ENCODE data around the gene RUVBL1. TPM values are rescaled to one million over a fixed set of nuclear protein-coding genes. Genes with fewer than 3 reads are reported as not detected.
A peak's percentile ranks its signal among the peaks of the same experiment; 100 is the strongest.

The RUVBL1 gene
- total RNA-seq, 1 experiment from 2014 or later, result 110 TPM

GRCh38 chr3:128033102-128033501 is 90.5 kb downstream of the RUVBL1 start:
- no peak overlapping the region for H3K9ac ChIP-seq (ENCODE audit: low read length)
- H3K79me2 ChIP-seq (ENCODE audit: low read length), result no peaks in the 10 kb centered on the region
- no peak overlapping the region for H2AFZ ChIP-seq (ENCODE audit: low read length)
- no peaks in the 10 kb centered on the region for H3K9me2 ChIP-seq (replicated peaks; ENCODE audit: insufficient read depth, low read length)
- H3K4me1 ChIP-seq (ENCODE audit: low read length), result no peaks in the 10 kb centered on the region
- no peak overlapping the region for H3K27ac ChIP-seq (ENCODE audit: low read length)
- no peak overlapping the region for H3K4me2 ChIP-seq (ENCODE audit: low read depth, low read length, poor library complexity, severe bottlenecking)
- H4K20me1 ChIP-seq (ENCODE audit: insufficient read depth, low read depth, low read length), result no peaks in the 10 kb centered on the region
- no peaks in the 10 kb centered on the region for H3K9me3 ChIP-seq (ENCODE audit: low read length)
- peak; percentile 14 for DNase-seq
- no peak overlapping the region for H3K4me3 ChIP-seq (ENCODE audit: low read length)
- H3K36me3 ChIP-seq (ENCODE audit: insufficient read depth, low read length), result no peaks in the 10 kb centered on the region
- H3K27me3 ChIP-seq (ENCODE audit: low read length), result no peaks in the 10 kb centered on the region

Small RNA genes within 50 kb of the gene (small RNA-seq; reads per million reads assigned to genes)
- gene RNU2-37P, result 1.8 reads per million, percentile 49 among the genes with 10 or more reads in this experiment
- not detected for gene RNU6-823P

Other genes with a start within 250 kb of the RUVBL1 start
- gene KBTBD12, start 208.6 kb downstream of the RUVBL1 start, total RNA-seq (2014; rRNA removed; shearing (Covaris generic); ENCODE audit: low replicate concordance), result not detected in 2 replicates
- 85.3 and 86.3 TPM in 2 replicates for gene SEC61A1, start 71.4 kb downstream of the RUVBL1 start, total RNA-seq (2014; rRNA removed; shearing (Covaris generic); ENCODE audit: low replicate concordance)
- 10.1 and 18.2 TPM in 2 replicates for gene EEFSEC, start 29.7 kb upstream of the RUVBL1 start, total RNA-seq (2014; rRNA removed; shearing (Covaris generic); ENCODE audit: low replicate concordance)